Liver (tissue), 3 donors: Measurements from ENCODE around the gene ALG8.

Source experiments
- CTCF ChIP-seq: fragments of 150-350 bp; IDR thresholded peaks from 2 replicates; pipeline ENCODE4 v1.5.1; 2017; ENCODE audit warnings: improper control_type of control experiment, low read depth, low read length; ENCODE audit not compliant: missing input control
- GABPA ChIP-seq, 2 donors: IDR thresholded peaks in 1 of 2; conservative IDR thresholded peaks in 1 of 2; 2 replicates each; pipeline ENCODE4 v1.6.1; 2016; ENCODE audit warnings: antibody characterized with exemption in 2 of 2, mild to moderate bottlenecking in 1 of 2, moderate library complexity in 1 of 2
- HNF4A ChIP-seq, 2 donors: conservative IDR thresholded peaks; 2 replicates each; pipeline ENCODE4 v1.6.1; 2016; ENCODE audit warnings: antibody characterized with exemption in 2 of 2, mild to moderate bottlenecking in 2 of 2
- JUND ChIP-seq, 2 donors: IDR thresholded peaks; 2 replicates each; pipeline ENCODE4 v1.6.1; 2016; ENCODE audit warnings: antibody characterized with exemption in 2 of 2
- MAX ChIP-seq: IDR thresholded peaks from 2 replicates; pipeline ENCODE4 v1.6.1; 2016; ENCODE audit warnings: antibody characterized with exemption
- NR2F2 ChIP-seq: IDR thresholded peaks from 2 replicates; pipeline ENCODE4 v1.6.1; 2016; ENCODE audit warnings: antibody characterized with exemption
- RAD21 ChIP-seq, 2 donors: IDR thresholded peaks; 2 replicates each; pipeline ENCODE4 v1.6.1; 2016; ENCODE audit warnings: antibody characterized with exemption in 2 of 2, mild to moderate bottlenecking in 2 of 2
- SP1 ChIP-seq: IDR thresholded peaks from 2 replicates; pipeline ENCODE4 v1.6.1; 2018; ENCODE audit warnings: antibody characterized with exemption, mild to moderate bottlenecking
- YY1 ChIP-seq: IDR thresholded peaks from 2 replicates; pipeline ENCODE4 v1.6.1; 2016; ENCODE audit warnings: antibody characterized with exemption, mild to moderate bottlenecking
- donor health status: healthy.
- donor health status: healthy.

- TF ChIP-seq MAX (no peak), CTCF (no peak), SP1 (no peak), HNF4A (conservative IDR thresholded peaks at IDR 0.05) (no peak), GABPA (IDR thresholded peaks at IDR 0.05 in 1 of 2, conservative IDR thresholded peaks at IDR 0.05 in 1 of 2) (no peak), YY1 (no peak), RAD21 (IDR thresholded peaks at IDR 0.05) (no peak), NR2F2 (no peak), JUND (IDR thresholded peaks at IDR 0.05) (no peak)
Observed at GRCh38 chr11:78076733-78077403, 62.6 kb downstream of the ALG8 start.
